A549 (cell line): Measurements from ENCODE around the gene KDELR3. TPM values are rescaled to one million over a fixed set of nuclear protein-coding genes. Genes with fewer than 3 reads are reported as not detected.

ENCODE experiments used
- ATAC-seq, 2 experiments: fragments of 200-7000 bp in 1 of 2; fragments of >200 bp in 1 of 2; cut with Nextera tagmentation in 1 of 2; cut with Tn5 transposase in 1 of 2; 3 replicates each; pipeline versions ENCODE4 v1.8.0 to v1.9.1; 2018 to 2020; ENCODE audit warnings: mild to moderate bottlenecking in 1 of 2, moderate library complexity in 1 of 2
- CTCF ChIA-PET: fragments of 300-600 bp; sonication (Branson Sonifier 250); formaldehyde crosslinking; extraction: SDS; loops from one replicate; lab custom pipeline; 2021; ENCODE audit warnings: antibody characterized with exemption, inconsistent platforms; lab: Yijun Ruan, JAX
- POLR2A ChIA-PET: fragments of 350-600 bp; formaldehyde crosslinking; extraction: SDS; loops from one replicate; lab custom pipeline; 2021; ENCODE audit warnings: antibody characterized with exemption, inconsistent platforms; lab: Yijun Ruan, JAX
- DNase-seq, 2 experiments: peaks; one replicate each; pipeline versions ENCODE4 v3.0.0 to v3.0.0-alpha.2; 2011 to 2016; ENCODE audit warnings: low read depth in 1 of 2, low spot score in 1 of 2
- FAIRE-seq: peaks from 2 replicates; lab custom pipeline; 2011; peaks lifted over from hg19 to GRCh38; lab: Jason Lieb, UNC
- H3K27ac ChIP-seq, 2 experiments: fragments of >200 bp; sonication (Bioruptor Twin); formaldehyde crosslinking; 3 replicates each; pipeline ENCODE4 v1.5.1; 2016 to 2017
- H3K4me1 ChIP-seq: fragments of >200 bp; sonication (Bioruptor Twin); formaldehyde crosslinking; 3 replicates; pipeline ENCODE4 v1.6.1; 2016
- H3K4me2 ChIP-seq: fragments of >200 bp; sonication (Bioruptor Twin); formaldehyde crosslinking; 3 replicates; pipeline ENCODE4 v1.6.1; 2016
- H3K4me3 ChIP-seq: fragments of >200 bp; sonication (Bioruptor Twin); formaldehyde crosslinking; 3 replicates; pipeline ENCODE4 v1.5.1; 2016
- H3K9me3 ChIP-seq: fragments of >200 bp; sonication (Bioruptor Twin); formaldehyde crosslinking; 3 replicates; pipeline ENCODE4 v1.6.1; 2016
- CBX8 ChIP-seq: fragments of 200-600 bp; sonication (generic); IDR thresholded peaks from 2 replicates; pipeline ENCODE4 v1.6.1; 2016
- CHD2 ChIP-seq: fragments of 150-350 bp; IDR thresholded peaks from 2 replicates; pipeline ENCODE4 v1.6.1; 2014; ENCODE audit warnings: low read length; ENCODE audit not compliant: partially characterized antibody
- EHF ChIP-seq: fragments of 250-450 bp; sonication (Bioruptor Pico); IDR thresholded peaks from 2 replicates; pipeline ENCODE4 v1.5.0; 2020; ENCODE audit warnings: mild to moderate bottlenecking
- EHMT2 ChIP-seq: fragments of 200-600 bp; sonication (generic); IDR thresholded peaks from 2 replicates; pipeline ENCODE4 v1.6.1; 2016; ENCODE audit warnings: antibody characterized with exemption, low read depth, mild to moderate bottlenecking, moderate library complexity
- ESRRA ChIP-seq: fragments of 150-350 bp; IDR thresholded peaks from 2 replicates; pipeline ENCODE4 v1.6.1; 2014; ENCODE audit warnings: mild to moderate bottlenecking, low read length, borderline replicate concordance
- HEYL ChIP-seq: fragments of 250-450 bp; sonication (Bioruptor Pico); IDR thresholded peaks from 2 replicates; pipeline ENCODE4 v1.8.0; 2021; ENCODE audit warnings: mild to moderate bottlenecking, moderate library complexity
- KDM1A ChIP-seq: fragments of 200-600 bp; sonication (generic); IDR thresholded peaks from 2 replicates; pipeline ENCODE4 v1.6.1; 2016; ENCODE audit warnings: low read depth, mild to moderate bottlenecking
- KDM5A ChIP-seq: fragments of 200-600 bp; sonication (generic); IDR thresholded peaks from 2 replicates; pipeline ENCODE4 v1.6.1; 2016; ENCODE audit warnings: antibody characterized with exemption, mild to moderate bottlenecking
- MAFK ChIP-seq: fragments of 450-650 bp; IDR thresholded peaks from 2 replicates; pipeline ENCODE4 v1.6.1; 2014; ENCODE audit not compliant: partially characterized antibody
- NFE2L2 ChIP-seq: fragments of 150-350 bp; conservative IDR thresholded peaks from 2 replicates; pipeline ENCODE4 v1.6.1; 2014; ENCODE audit warnings: low read length
- NPAS2 ChIP-seq: fragments of 250-450 bp; sonication (Bioruptor Pico); IDR thresholded peaks from 2 replicates; pipeline ENCODE4 v1.8.0; 2022; ENCODE audit warnings: mild to moderate bottlenecking, moderate library complexity, borderline replicate concordance
- PHF8 ChIP-seq: fragments of 200-600 bp; sonication (generic); IDR thresholded peaks from 2 replicates; pipeline ENCODE4 v1.6.1; 2016; ENCODE audit warnings: low read depth, mild to moderate bottlenecking, antibody characterized with exemption, moderate library complexity, borderline replicate concordance
- POLR2A ChIP-seq: IDR thresholded peaks from 2 replicates; pipeline ENCODE4 v1.6.1; 2012; ENCODE audit warnings: mild to moderate bottlenecking, low read length
- RAD21 ChIP-seq, 2 experiments: fragments of >200 bp in 1 of 2; sonication (Bioruptor Twin) in 1 of 2; formaldehyde crosslinking in 1 of 2; IDR thresholded peaks in 1 of 2; conservative IDR thresholded peaks in 1 of 2; 2 replicates in 1 of 2; 3 replicates in 1 of 2; pipeline ENCODE4 v1.6.1; 2012 to 2018; ENCODE audit warnings: inconsistent platforms in 1 of 2
- SREBF2 ChIP-seq: fragments of 450-650 bp; IDR thresholded peaks from 2 replicates; pipeline ENCODE4 v1.6.1; 2014; ENCODE audit warnings: mild to moderate bottlenecking, moderate library complexity
- WGBS: methylation state at CpG from one replicate; pipeline ENCODE4 v1.1.6; 2017; ENCODE audit errors: missing lambda C conversion rate; 5-methylcytosine and 5-hydroxymethylcytosine counted together
- polyA plus RNA-seq, 4 experiments: library from polyadenylated mRNA; depleted of rRNA in 3 of 4; stranded (reverse); fragments of >200 nt; fragmentation: RNase III in 1 of 4; extraction: RNeasy Plus Mini Kit Qiagen cat#74134 plus additional on column Dnase treatment in 1 of 4; gene quantifications; 2 replicates in 3 of 4; 3 replicates in 1 of 4; pipeline ENCODE4 v1.2.3, GENCODE V29; 2011 to 2017
- TF ChIP-seq, protein P1 (sequence below): fragments of 450-650 bp; IDR thresholded peaks from 2 replicates; pipeline ENCODE4 v1.6.1; 2014; ENCODE audit warnings: antibody characterized with exemption
- TF ChIP-seq, protein P2 (sequence below): fragments of >200 bp; sonication (Bioruptor Twin); formaldehyde crosslinking; IDR thresholded peaks from 2 replicates; pipeline ENCODE4 v1.6.1; 2016
- TF ChIP-seq, protein P3 (sequence below): IDR thresholded peaks from 2 replicates; pipeline ENCODE4 v1.6.1; 2012
- TF ChIP-seq, protein P4 (sequence below): fragments of 250-450 bp; sonication (Bioruptor Pico); IDR thresholded peaks from 2 replicates; pipeline ENCODE4 v1.5.0; 2021; ENCODE audit warnings: mild to moderate bottlenecking, moderate library complexity, borderline replicate concordance

Gene KDELR3
- polyA plus RNA-seq, 2 of the 4 experiments (the other 2 are of a cell fraction), result 12.2 to 32.8 TPM

DNA sequence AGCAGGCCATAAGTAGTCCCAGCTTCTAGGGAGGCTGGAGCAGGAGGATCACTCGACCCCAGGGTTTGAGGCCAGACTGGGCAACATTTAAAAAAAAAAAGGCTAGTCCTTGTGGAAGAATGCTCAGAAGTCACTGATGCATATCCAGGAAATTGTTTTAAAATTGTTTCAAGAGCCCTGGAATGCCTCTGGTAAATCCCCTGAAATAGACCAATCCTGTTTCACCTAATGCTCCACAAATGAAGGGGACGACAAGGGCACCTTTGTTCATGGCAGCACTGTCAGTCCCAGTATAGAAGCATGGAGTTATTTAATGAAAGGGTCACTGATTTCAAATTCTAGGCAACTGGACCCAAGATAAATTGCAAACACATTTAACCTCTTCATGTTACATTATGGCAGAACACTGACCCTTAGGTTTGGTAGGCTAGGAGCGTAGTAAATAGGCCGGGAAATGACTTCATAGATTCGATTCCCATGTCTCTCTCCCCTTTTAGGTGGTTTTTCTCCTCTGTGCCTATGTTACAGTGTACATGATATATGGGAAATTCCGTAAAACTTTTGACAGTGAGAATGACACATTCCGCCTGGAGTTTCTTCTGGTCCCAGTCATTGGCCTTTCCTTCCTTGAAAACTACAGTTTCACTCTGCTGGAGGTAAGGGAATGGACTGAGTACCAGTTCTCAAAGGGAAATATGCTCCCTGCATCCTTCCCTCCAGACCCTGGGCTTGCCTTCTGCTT, 11.4 kb downstream of the KDELR3 start:
- H3K4me1 ChIP-seq, result peaks cover 5% of the 10 kb centered on the region; the same call in 1 of the 3 replicates
- whole genome bisulfite sequencing, result 80% methylated on average over 7 of the region's 7 CpGs
- FAIRE-seq, result no peak
- peak in 1 of 2 experiments; percentile 10; a peak in 2 of 6 replicates for ATAC-seq
- ChIA-PET CTCF (no interaction called here), POLR2A (no interaction called here)
- H3K27ac ChIP-seq, result no peak overlapping the region
- DNase-seq, result no peak
- TF ChIP-seq CBX8 (no peak), KDM1A (no peak), EHF (CRISPR knock-in tag) (no peak), SREBF2 (no peak), PHF8 (no peak), POLR2A (no peak), EHMT2 (no peak), MAFK (no peak), CHD2 (no peak), NFE2L2 (no peak)
- TF ChIP-seq, protein P1, sequence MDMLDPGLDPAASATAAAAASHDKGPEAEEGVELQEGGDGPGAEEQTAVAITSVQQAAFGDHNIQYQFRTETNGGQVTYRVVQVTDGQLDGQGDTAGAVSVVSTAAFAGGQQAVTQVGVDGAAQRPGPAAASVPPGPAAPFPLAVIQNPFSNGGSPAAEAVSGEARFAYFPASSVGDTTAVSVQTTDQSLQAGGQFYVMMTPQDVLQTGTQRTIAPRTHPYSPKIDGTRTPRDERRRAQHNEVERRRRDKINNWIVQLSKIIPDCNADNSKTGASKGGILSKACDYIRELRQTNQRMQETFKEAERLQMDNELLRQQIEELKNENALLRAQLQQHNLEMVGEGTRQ, result no peak
- TF ChIP-seq, protein P2, sequence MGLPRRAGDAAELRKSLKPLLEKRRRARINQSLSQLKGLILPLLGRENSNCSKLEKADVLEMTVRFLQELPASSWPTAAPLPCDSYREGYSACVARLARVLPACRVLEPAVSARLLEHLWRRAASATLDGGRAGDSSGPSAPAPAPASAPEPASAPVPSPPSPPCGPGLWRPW, result no peak
- no peak overlapping the region for H3K4me3 ChIP-seq
- no peaks in the 10 kb centered on the region for H3K9me3 ChIP-seq
- no peak overlapping the region for H3K4me2 ChIP-seq

DNA sequence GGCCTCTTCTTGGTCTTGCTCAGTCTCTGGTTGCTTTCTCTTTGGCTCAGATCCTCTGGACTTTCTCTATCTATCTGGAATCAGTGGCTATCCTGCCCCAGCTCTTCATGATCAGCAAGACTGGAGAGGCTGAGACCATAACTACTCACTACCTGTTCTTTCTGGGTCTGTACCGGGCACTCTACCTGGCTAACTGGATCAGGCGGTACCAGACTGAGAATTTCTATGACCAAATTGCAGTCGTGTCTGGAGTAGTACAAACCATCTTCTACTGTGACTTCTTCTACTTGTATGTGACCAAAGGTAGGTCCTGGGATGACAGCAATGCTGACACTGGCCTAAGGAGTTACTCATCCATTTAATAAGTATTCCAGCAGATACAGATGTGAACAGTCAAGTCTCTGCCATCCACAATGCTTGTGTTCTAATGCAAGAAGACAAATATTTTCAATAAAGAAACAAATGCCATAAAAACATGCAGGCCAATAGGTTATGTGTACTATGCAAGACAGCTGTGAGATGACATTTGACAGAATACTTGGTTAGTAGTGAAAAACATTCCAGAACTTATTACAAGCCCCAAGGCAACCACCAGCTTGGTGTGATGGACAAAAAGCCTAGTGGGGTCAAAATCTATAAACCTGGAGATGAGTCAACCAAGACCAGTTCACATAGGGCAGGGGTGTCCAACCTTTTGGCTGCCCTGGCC, 13.4 kb downstream of the KDELR3 start:
- H3K4me1 ChIP-seq, result peaks cover 5% of the 10 kb centered on the region; the same call in 1 of the 3 replicates
- H3K9me3 ChIP-seq, result no peaks in the 10 kb centered on the region
- H3K4me2 ChIP-seq, result no peak overlapping the region
- TF ChIP-seq KDM5A, result no peak
- TF ChIP-seq MAFK, result no peak
- TF ChIP-seq NPAS2 (CRISPR knock-in tag), result no peak
- TF ChIP-seq, protein P3, sequence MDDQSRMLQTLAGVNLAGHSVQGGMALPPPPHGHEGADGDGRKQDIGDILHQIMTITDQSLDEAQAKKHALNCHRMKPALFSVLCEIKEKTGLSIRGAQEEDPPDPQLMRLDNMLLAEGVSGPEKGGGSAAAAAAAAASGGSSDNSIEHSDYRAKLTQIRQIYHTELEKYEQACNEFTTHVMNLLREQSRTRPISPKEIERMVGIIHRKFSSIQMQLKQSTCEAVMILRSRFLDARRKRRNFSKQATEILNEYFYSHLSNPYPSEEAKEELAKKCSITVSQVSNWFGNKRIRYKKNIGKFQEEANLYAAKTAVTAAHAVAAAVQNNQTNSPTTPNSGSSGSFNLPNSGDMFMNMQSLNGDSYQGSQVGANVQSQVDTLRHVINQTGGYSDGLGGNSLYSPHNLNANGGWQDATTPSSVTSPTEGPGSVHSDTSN, result no peak
- no peak for TF ChIP-seq RAD21 (conservative IDR thresholded peaks at IDR 0.05 in 1 of 2, IDR thresholded peaks at IDR 0.05 in 1 of 2)
- H3K27ac ChIP-seq, result no peak overlapping the region
- FAIRE-seq (no peak), DNase-seq (no peak), ATAC-seq (no peak; a peak in 1 of 6 replicates)
- 83% methylated on average over 3 of the region's 3 CpGs for WGBS
- ChIA-PET POLR2A (interaction anchor here (0.6 kb wide), 1 partner anchor 35 kb away, joined by 3 read pairs; no protein-coding TSS in a partner anchor), CTCF (interaction anchor here (0.7 kb wide), 1 partner anchor 17 kb away, joined by 4 read pairs; no protein-coding TSS in a partner anchor)
- H3K4me3 ChIP-seq, result no peak overlapping the region

DNA sequence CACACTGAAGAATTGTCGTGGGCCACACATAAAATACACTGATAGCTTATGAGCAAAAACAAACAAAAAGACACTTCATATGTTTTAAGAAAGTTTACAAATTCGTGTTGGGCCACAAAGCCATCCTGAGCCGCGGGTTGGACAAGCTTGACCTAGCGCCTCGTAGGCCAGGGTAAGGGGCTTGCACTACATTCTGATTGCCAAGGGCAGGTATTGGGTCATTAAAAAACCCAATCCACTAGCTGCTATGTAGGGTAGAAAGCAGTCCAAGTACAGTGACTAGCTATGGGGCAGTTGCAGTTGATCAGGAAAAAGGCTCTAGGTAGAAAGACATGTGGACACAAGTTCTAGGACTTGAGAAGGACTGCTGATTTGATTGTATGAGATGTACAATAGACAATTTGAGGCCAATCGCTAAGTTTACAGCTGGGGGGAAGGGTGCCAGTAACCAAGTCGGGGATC, 14.0 kb downstream of the KDELR3 start:
- Histone ChIP-seq H3K4me2 (no peak overlapping the region), H3K27ac (no peak overlapping the region), H3K9me3 (no peaks in the 10 kb centered on the region), H3K4me1 (peaks cover 5% of the 10 kb centered on the region; the same call in 1 of the 3 replicates), H3K4me3 (no peak overlapping the region)
- no peak for ATAC-seq
- no peak for FAIRE-seq
- POLR2A ChIA-PET, result no interaction called here
- TF ChIP-seq, protein P4, sequence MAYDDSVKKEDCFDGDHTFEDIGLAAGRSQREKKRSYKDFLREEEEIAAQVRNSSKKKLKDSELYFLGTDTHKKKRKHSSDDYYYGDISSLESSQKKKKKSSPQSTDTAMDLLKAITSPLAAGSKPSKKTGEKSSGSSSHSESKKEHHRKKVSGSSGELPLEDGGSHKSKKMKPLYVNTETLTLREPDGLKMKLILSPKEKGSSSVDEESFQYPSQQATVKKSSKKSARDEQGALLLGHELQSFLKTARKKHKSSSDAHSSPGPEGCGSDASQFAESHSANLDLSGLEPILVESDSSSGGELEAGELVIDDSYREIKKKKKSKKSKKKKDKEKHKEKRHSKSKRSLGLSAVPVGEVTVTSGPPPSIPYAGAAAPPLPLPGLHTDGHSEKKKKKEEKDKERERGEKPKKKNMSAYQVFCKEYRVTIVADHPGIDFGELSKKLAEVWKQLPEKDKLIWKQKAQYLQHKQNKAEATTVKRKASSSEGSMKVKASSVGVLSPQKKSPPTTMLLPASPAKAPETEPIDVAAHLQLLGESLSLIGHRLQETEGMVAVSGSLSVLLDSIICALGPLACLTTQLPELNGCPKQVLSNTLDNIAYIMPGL, result no peak
- TF ChIP-seq HEYL (CRISPR knock-in tag) (no peak), ESRRA (no peak)
- 88% methylated on average over 8 of the region's 8 CpGs for WGBS
- CTCF ChIA-PET, result interaction anchor here (0.7 kb wide), 1 partner anchor 18 kb away, joined by 4 read pairs; no protein-coding TSS in a partner anchor
- DNase-seq, result no peak
